ENCODE data around the gene CBFA2T3. TPM values are rescaled to one million over a fixed set of nuclear protein-coding genes. Genes with fewer than 3 reads are reported as not detected.

Gene CBFA2T3
- total and polyA plus RNA-seq, 2 of the 8 experiments (the other 6 are each of a cell fraction or from before 2014, with no cell fraction given), result 0.51 to 1.3 TPM

GRCh38 chr16:88968589-88969280 is 8.3 kb downstream of the CBFA2T3 start:
- H3K56ac ChIP-seq (replicated peaks; ENCODE audit: insufficient read length, low read depth, low read length), result no peak overlapping the region
- H2AFZ ChIP-seq (ENCODE audit: low read length), result no peak overlapping the region
- peaks cover 0 to 6% (median 3%) of the 10 kb centered on the region in 4 experiments; a peak in 2 of 7 replicates for H3K4me1 ChIP-seq (replicated peaks in 1 of 4; ENCODE audit: control insufficient read depth in 3 of 4, insufficient read depth in 4 of 4, low read length in 3 of 4)
- H2BK120ac ChIP-seq (replicated peaks; ENCODE audit: low read depth, low read length), result no peak overlapping the region
- POLR2A ChIA-PET (ENCODE audit: partially characterized antibody), result interaction anchor here (1.0 to 1.3 kb wide), 2 partner anchors 16 to 105 kb away, joined by 3 read pairs; no protein-coding TSS in a partner anchor
- H3K9me3 ChIP-seq (ENCODE audit: insufficient read depth in 2 of 2, low read depth in 1 of 2, low read length in 1 of 2), result no peaks in the 10 kb centered on the region
- peaks cover 0 to 3% of the 10 kb centered on the region in 2 experiments for H4K20me1 ChIP-seq (replicated peaks in 1 of 2; ENCODE audit: control insufficient read depth in 1 of 2, insufficient read depth in 2 of 2, low read length in 2 of 2)
- 92% methylated on average over 31 of the region's 31 CpGs; no CpG with 5 or more reads in 1 of the 2 experiments for WGBS, 2 experiments (ENCODE audit: extremely low coverage in 1 of 2, insufficient coverage in 1 of 2, insufficient read length in 1 of 2, insufficient replicate concordance in 2 of 2, low coverage in 1 of 2, low lambda C conversion rate in 2 of 2, missing lambda C conversion rate in 1 of 2)
- H2AK5ac ChIP-seq (ENCODE audit: low read depth, low read length), result no peak overlapping the region
- no peak overlapping the region for H2BK15ac ChIP-seq (ENCODE audit: low read length)
- H3K79me2 ChIP-seq (ENCODE audit: control insufficient read depth in 1 of 2, insufficient read depth in 2 of 2, low read length in 2 of 2), result no peaks in the 10 kb centered on the region
- H4K5ac ChIP-seq (ENCODE audit: insufficient read length, low read depth, low read length), result no peak overlapping the region
- H3K18ac ChIP-seq (ENCODE audit: extremely low read depth, low read length), result no peak overlapping the region
- peak overlapping the region; percentile 23 for H3K4ac ChIP-seq (replicated peaks; ENCODE audit: insufficient read length, low read depth, low read length)
- no peaks in the 10 kb centered on the region for H3K79me1 ChIP-seq (ENCODE audit: low read depth, low read length)
- CTCF ChIA-PET (ENCODE audit: partially characterized antibody), result interaction anchor here (0.6 to 1.4 kb wide), 5 partner anchors 8 to 168 kb away, joined by 3 to 5 read pairs (median 4); partner anchors contain the start of gene CBFA2T3
- FAIRE-seq, result no peak
- H3K14ac ChIP-seq (ENCODE audit: insufficient read length), result no peak overlapping the region
- H2BK20ac ChIP-seq (ENCODE audit: low read length), result no peak overlapping the region
- H3K4me2 ChIP-seq (ENCODE audit: insufficient read depth in 1 of 2, low read depth in 2 of 2, low read length in 2 of 2), result no peak overlapping the region
- no peak overlapping the region for H3K27ac ChIP-seq (ENCODE audit: low read depth, low read length)
- no peak for DNase-seq (ENCODE audit: low read depth in 1 of 2, low spot score in 2 of 2)
- H2BK5ac ChIP-seq (ENCODE audit: low read depth, low read length), result no peak overlapping the region
- H4K8ac ChIP-seq (ENCODE audit: extremely low read depth, insufficient read depth, low read length), result peak overlapping the region; percentile 71; the same call in 1 of the 2 replicates
- no peaks in the 10 kb centered on the region for H3K27me3 ChIP-seq (replicated peaks in 1 of 4; ENCODE audit: control insufficient read depth in 3 of 4, extremely low read depth in 1 of 4, insufficient read depth in 3 of 4, low read length in 3 of 4)
- H3K36me3 ChIP-seq (ENCODE audit: control insufficient read depth in 2 of 4, insufficient read depth in 4 of 4, low read length in 3 of 4), result no peaks in the 10 kb centered on the region
- no peak overlapping the region for H3K4me3 ChIP-seq (ENCODE audit: extremely low read depth in 1 of 4, insufficient read depth in 2 of 4, low read depth in 3 of 4, low read length in 4 of 4)
- peaks cover 5% of the 10 kb centered on the region; the same call in 1 of the 2 replicates for H3K23me2 ChIP-seq (ENCODE audit: low read depth, low read length)
- no peak overlapping the region for H2BK12ac ChIP-seq (ENCODE audit: low read depth, low read length)
- no peak overlapping the region for H4K91ac ChIP-seq (replicated peaks; ENCODE audit: insufficient read length, low read length)
- H3K9ac ChIP-seq (replicated peaks in 1 of 4; ENCODE audit: extremely low read depth in 1 of 4, low read depth in 3 of 4, low read length in 3 of 4), result no peak overlapping the region
- H3K23ac ChIP-seq (ENCODE audit: insufficient read length), result no peak overlapping the region
- no peak for TF ChIP-seq POLR2A (IDR thresholded peaks at IDR 0.05; ENCODE audit: control extremely low read depth in 1 of 2, low read depth in 2 of 2, low read length in 2 of 2)
- no peak for TF ChIP-seq TCF12 (IDR thresholded peaks at IDR 0.05; ENCODE audit: low read depth, low read length)
- TF ChIP-seq SIRT6 (IDR thresholded peaks at IDR 0.05; ENCODE audit: low read length), result no peak
- TF ChIP-seq JUND (IDR thresholded peaks at IDR 0.05; ENCODE audit: low read length), result no peak
- TF ChIP-seq BCL11A (IDR thresholded peaks at IDR 0.05; ENCODE audit: low read depth in 2 of 2, low read length in 2 of 2), result no peak
- no peak for TF ChIP-seq SRF (IDR thresholded peaks at IDR 0.05; ENCODE audit: low read depth, low read length)
- TF ChIP-seq E2F6 (IDR thresholded peaks at IDR 0.05), result no peak
- no peak for TF ChIP-seq NRF1 (IDR thresholded peaks at IDR 0.05; ENCODE audit: low read depth, low read length)
